GM03348 (cell line): ENCODE results near the gene ATP7A.
"Not testable (repeated sequence)": the region's sequence is repeated elsewhere in the genome, so short reads cannot be mapped to it uniquely, and the experiment has no call there.

ENCODE experiments used
- DNase-seq: peaks from one replicate; pipeline ENCODE4 v3.0.0; 2012; ENCODE audit warnings: low spot score

Gene ATP7A

GRCh38 chrX:77910108-77910840 lies at the start of gene ATP7A:
Gene ATP7A (plus strand): TSS chrX:77910693. CDS start chrX:77971642, 60,949 bp downstream.
- DNase-seq, result peak; percentile 92

GRCh38 chrX:77875372-77875771 lies 35.1 kb upstream of the ATP7A start:
- DNase-seq, result no peak

- not testable (repeated sequence) for DNase-seq
Observed at GRCh38 chrX:77881418-77881817, 29.1 kb upstream of the ATP7A start.

GRCh38 chrX:77892887-77893286 lies 17.6 kb upstream of the ATP7A start:
- no peak for DNase-seq

GRCh38 chrX:77893713-77894112 lies 16.8 kb upstream of the ATP7A start:
- no peak for DNase-seq

- peak; percentile 85 for DNase-seq
Observed at GRCh38 chrX:77894921-77895886, 15.3 kb upstream of the ATP7A start, which contains the start of gene MAGT1. Gene MAGT1 (minus strand): TSS chrX:77895435. CDS start chrX:77895410, 25 bp downstream.

- peak; percentile 70 for DNase-seq
Observed at GRCh38 chrX:77899081-77899828, 11.2 kb upstream of the ATP7A start, which contains the start of gene COX7B. Gene COX7B (plus strand): TSS chrX:77899468. CDS start chrX:77899554, 86 bp downstream.

GRCh38 chrX:77900688-77901087 lies 9.8 kb upstream of the ATP7A start:
- no peak for DNase-seq

GRCh38 chrX:77901506-77901905 lies 9.0 kb upstream of the ATP7A start:
- DNase-seq, result no peak

GRCh38 chrX:77917294-77917933 lies 6.9 kb downstream of the ATP7A start:
- no peak for DNase-seq

- peak; percentile 19 for DNase-seq
Observed at GRCh38 chrX:77918568-77918967, 8.1 kb downstream of the ATP7A start.

GRCh38 chrX:77919370-77919769 lies 8.9 kb downstream of the ATP7A start:
- not testable (repeated sequence) for DNase-seq

GRCh38 chrX:77922787-77923186 lies 12.3 kb downstream of the ATP7A start:
- DNase-seq, result no peak

GRCh38 chrX:77924320-77924859 lies 13.9 kb downstream of the ATP7A start:
- DNase-seq, result no peak

- no peak for DNase-seq
Observed at GRCh38 chrX:77925764-77926163, 15.3 kb downstream of the ATP7A start.

- no peak for DNase-seq
Observed at GRCh38 chrX:77930581-77930980, 20.1 kb downstream of the ATP7A start.

GRCh38 chrX:77935886-77936285 lies 25.4 kb downstream of the ATP7A start:
- no peak for DNase-seq

GRCh38 chrX:77936299-77936698 lies 25.8 kb downstream of the ATP7A start:
- no peak for DNase-seq

GRCh38 chrX:77937291-77937690 lies 26.8 kb downstream of the ATP7A start:
- DNase-seq, result no peak

- DNase-seq, result no peak
Observed at GRCh38 chrX:77938083-77938680, 27.7 kb downstream of the ATP7A start.

- not testable (repeated sequence) for DNase-seq
Observed at GRCh38 chrX:77945031-77945430, 34.5 kb downstream of the ATP7A start.
